Right lobe of liver (tissue), 6 donors: ENCODE data around the gene HARS2. TPM values are rescaled to one million over a fixed set of nuclear protein-coding genes. Genes with fewer than 3 reads are reported as not detected.

ENCODE experiments used
- ATAC-seq, 4 donors: fragments of 200-7000 bp; cut with Tn5 transposase; one replicate each; pipeline ENCODE4 v1.9.1; 2020; ENCODE audit warnings: mild to moderate bottlenecking in 4 of 4, moderate library complexity in 4 of 4
- DNase-seq, 3 donors: peaks; one replicate each; pipeline ENCODE4 v3.0.0-alpha.2; 2020
- H3K27ac ChIP-seq, 3 donors: fragments of 200-600 bp; one replicate each; pipeline ENCODE4 v1.8.0; 2022
- H3K27me3 ChIP-seq, 2 donors: fragments of 200-600 bp; one replicate each; pipeline ENCODE4 v1.8.0; 2022
- H3K36me3 ChIP-seq, 4 donors: fragments of 200-600 bp; sonication (generic) in 1 of 4; one replicate each; pipeline versions ENCODE4 v1.5.1 to v1.8.0; 2017 to 2022; ENCODE audit warnings: control low read depth in 1 of 4
- H3K4me1 ChIP-seq, 4 donors: fragments of 200-600 bp; sonication (generic) in 1 of 4; one replicate each; pipeline versions ENCODE4 v1.5.1 to v1.8.0; 2017 to 2022; ENCODE audit warnings: control low read depth in 1 of 4
- H3K4me3 ChIP-seq, 3 donors: fragments of 200-600 bp; one replicate each; pipeline ENCODE4 v1.8.0; 2022
- H3K9me3 ChIP-seq, 4 donors: fragments of 200-600 bp; sonication (generic) in 1 of 4; one replicate each; pipeline versions ENCODE4 v1.5.1 to v1.8.0; 2017 to 2022; ENCODE audit warnings: control low read depth in 1 of 4
- CTCF ChIP-seq, 4 donors: fragments of 200-600 bp in 3 of 4; fragments of 450-650 bp in 1 of 4; IDR thresholded peaks; one replicate each; pipeline versions ENCODE4 v1.5.1 to v1.8.0; 2016 to 2022; ENCODE audit warnings: antibody characterized with exemption in 4 of 4, mild to moderate bottlenecking in 2 of 4
- POLR2A ChIP-seq: fragments of 450-650 bp; IDR thresholded peaks from one replicate; pipeline ENCODE4 v1.6.1; 2017; ENCODE audit warnings: antibody characterized with exemption, mild to moderate bottlenecking
- WGBS: methylation state at CpG from one replicate; pipeline ENCODE4 v1.1.6; 2018; ENCODE audit warnings: low coverage, low lambda C conversion rate; ENCODE audit not compliant: insufficient coverage; ENCODE audit errors: missing lambda C conversion rate; 5-methylcytosine and 5-hydroxymethylcytosine counted together
- intact Hi-C, 2 donors: fragments of 100-400 bp; cut with DNase I; formaldehyde crosslinking; loops; one replicate each; pipeline versions ENCODE4 v1.11.2 to v1.14.1; 2022
- total RNA-seq, 6 experiments: library from RNA; depleted of rRNA in 2 of 6; stranded (reverse); fragments of >200 nt in 2 of 6; fragmentation: NEBNext Ultra II Directional in 3 of 6; extraction: Animal tissue kit (Norgen Biotek cat#: 25700) in 3 of 6; gene quantifications; one replicate each; pipeline versions ENCODE4 v1.1.0 to v1.2.4, GENCODE V29; 2016 to 2023
- donor health status: DM: no; HTN: yes; CAD: no.
- donor health status: DM: no; HTN: no; CAD: no.
- donor health status: DM: no; HTN: no; CAD: no.
- donor health status: DM: no; HTN: yes; CAD: no.
- donor health status: DM: no; HTN: yes; CAD: no.

The HARS2 gene
- total RNA-seq, 6 experiments from 2014 or later: 8.5 to 13.9 (median 11.5) TPM

GRCh38 chr5:140671472-140672125, 19.7 kb upstream of the HARS2 start:
- no peaks in the 10 kb centered on the region for H3K4me1 ChIP-seq
- DNase-seq: no peak
- 90% methylated on average over 1 of the region's 7 CpGs for WGBS
- H3K9me3 ChIP-seq: no peaks in the 10 kb centered on the region
- ATAC-seq: no peak
- TF ChIP-seq CTCF (IDR thresholded peaks at IDR 0.05): no peak
- TF ChIP-seq POLR2A: no peak
- H3K27ac ChIP-seq: no peak overlapping the region
- intact Hi-C loops: no loop called here
- no peak overlapping the region for H3K4me3 ChIP-seq
- no peaks in the 10 kb centered on the region for H3K27me3 ChIP-seq
- H3K36me3 ChIP-seq: peaks cover 0 to 52% (median 14%) of the 10 kb centered on the region in 4 donors

- WGBS: 75% methylated on average over 17 of the region's 70 CpGs
- DNase-seq (peak in 2 of 3 donors; percentile 44 to 62), ATAC-seq (peak; percentile 22 to 62 (median 34))
- no peaks in the 10 kb centered on the region for H3K4me1 ChIP-seq
- no peak overlapping the region for H3K4me3 ChIP-seq
- no peak overlapping the region for H3K27ac ChIP-seq
- peaks cover 0 to 63% (median 17%) of the 10 kb centered on the region in 4 donors for H3K36me3 ChIP-seq
- TF ChIP-seq CTCF (IDR thresholded peaks at IDR 0.05) (no peak), POLR2A (no peak)
- no peaks in the 10 kb centered on the region for H3K9me3 ChIP-seq
- intact Hi-C loops: no loop called here
- H3K27me3 ChIP-seq: no peaks in the 10 kb centered on the region
Observed at GRCh38 chr5:140672455-140673186, 18.6 kb upstream of the HARS2 start.

GRCh38 chr5:140673187-140673976, 17.9 kb upstream of the HARS2 start, which contains the start of gene DND1:
TSS of gene DND1 (minus strand) at chr5:140673576. CDS start at chr5:140673542, 34 bp downstream.
- ATAC-seq: peak in 1 of 4 donors; percentile 7
- no peak within 1 kb of the TSS for H3K27ac ChIP-seq

More at GRCh38 chr5:140673187-140673976, 17.9 kb upstream of the HARS2 start, which contains the start of gene DND1:
- DNase-seq: no peak
- no peaks in the 10 kb centered on the region for H3K4me1 ChIP-seq
- H3K36me3 ChIP-seq: peaks cover 0 to 58% (median 16%) of the 10 kb centered on the region in 4 donors
- no peaks in the 10 kb centered on the region for H3K27me3 ChIP-seq
- no peaks in the 10 kb centered on the region for H3K9me3 ChIP-seq
- no peak within 1 kb of the TSS for H3K4me3 ChIP-seq
- intact Hi-C loops: no loop called here
- TF ChIP-seq POLR2A (no peak), CTCF (IDR thresholded peaks at IDR 0.05) (no peak)
- 92% methylated on average over 17 of the region's 45 CpGs for WGBS
